GM19455 (cell line): Measurements from ENCODE around the gene MSTO1.
"Not testable (repeated sequence)": the region's sequence is repeated elsewhere in the genome, so short reads cannot be mapped to it uniquely, and the experiment has no call there.

Experiments
- ATAC-seq: cut with Tn5 transposase; IDR thresholded peaks from one replicate; pipeline ENCODE4 v1.9.1; 2021; ENCODE audit not compliant: unreplicated experiment

MSTO1 gene

GRCh38 chr1:155609515-155610256 is at the start of gene MSTO1:
Gene MSTO1 (plus strand): TSS chr1:155610218. CDS start chr1:155610249, 31 bp downstream.
- ATAC-seq: peak; percentile 89

- ATAC-seq: peak; percentile 19
These were observed 48.0 kb upstream of the MSTO1 start for GRCh38 chr1:155561779-155562580.

- peak; percentile 75 for ATAC-seq
These were observed 47.2 kb upstream of the MSTO1 start, which contains the start of gene ASH1L for GRCh38 chr1:155562581-155563376. Gene ASH1L (minus strand): TSS chr1:155562803. CDS start chr1:155521519, 41,284 bp downstream.

- ATAC-seq: peak; percentile 35
These were observed 46.5 kb upstream of the MSTO1 start for GRCh38 chr1:155563377-155564022.

GRCh38 chr1:155569988-155570592 is 39.9 kb upstream of the MSTO1 start:
- ATAC-seq: no peak

- ATAC-seq: no peak
These were observed 39.4 kb upstream of the MSTO1 start for GRCh38 chr1:155570593-155570990.

GRCh38 chr1:155574077-155574476 is 35.9 kb upstream of the MSTO1 start:
- ATAC-seq: no peak

GRCh38 chr1:155575608-155576007 is 34.4 kb upstream of the MSTO1 start:
- not testable (repeated sequence) for ATAC-seq

GRCh38 chr1:155583846-155584245 is 26.2 kb upstream of the MSTO1 start:
- ATAC-seq: not testable (repeated sequence)

- not testable (repeated sequence) for ATAC-seq
These were observed 20.7 kb upstream of the MSTO1 start for GRCh38 chr1:155589282-155589681.

GRCh38 chr1:155590516-155591247 is 19.3 kb upstream of the MSTO1 start:
- not testable (repeated sequence) for ATAC-seq

GRCh38 chr1:155591770-155592169 is 18.2 kb upstream of the MSTO1 start:
- no peak for ATAC-seq

GRCh38 chr1:155595877-155596474 is 14.0 kb upstream of the MSTO1 start:
- not testable (repeated sequence) for ATAC-seq

- no peak for ATAC-seq
These were observed 13.2 kb upstream of the MSTO1 start for GRCh38 chr1:155596864-155597263.

- ATAC-seq: no peak
These were observed 11.1 kb upstream of the MSTO1 start for GRCh38 chr1:155598842-155599331.

GRCh38 chr1:155599828-155600572 is 10.0 kb upstream of the MSTO1 start:
- not testable (repeated sequence) for ATAC-seq

- no peak for ATAC-seq
These were observed 2.3 kb upstream of the MSTO1 start for GRCh38 chr1:155607708-155608107.

GRCh38 chr1:155608888-155609225 is 1.2 kb upstream of the MSTO1 start:
- ATAC-seq: no peak
